Left kidney (tissue), 2 donors: ENCODE results near the gene GSTM2. TPM values are rescaled to one million over a fixed set of nuclear protein-coding genes. Genes with fewer than 3 reads are reported as not detected.
A peak's percentile ranks its signal among the peaks of the same experiment; 100 is the strongest.
"Not testable (repeated sequence)": the region's sequence is repeated elsewhere in the genome, so short reads cannot be mapped to it uniquely, and the experiment has no call there.

Source experiments
- DNase-seq: peaks from one replicate; pipeline ENCODE4 v3.0.0-alpha.2; 2013
- polyA plus RNA-seq: library from polyadenylated mRNA; unstranded; fragments of 120-200 nt; gene quantifications from one replicate; pipeline ENCODE4 v1.2.1, GENCODE V29; 2013; ENCODE audit not compliant: insufficient read length

GSTM2 gene
- polyA plus RNA-seq, 1 donor = 268 TPM

GRCh38 chr1:109643385-109644230 is 24.2 kb upstream of the GSTM2 start:
- peak; percentile 73 for DNase-seq

- DNase-seq = no peak
Measured at GRCh38 chr1:109644670-109645069, 23.2 kb upstream of the GSTM2 start.

GRCh38 chr1:109649491-109649914 is 18.4 kb upstream of the GSTM2 start:
- DNase-seq = no peak

GRCh38 chr1:109650609-109651008 is 17.2 kb upstream of the GSTM2 start:
- no peak for DNase-seq

- no peak for DNase-seq
Measured at GRCh38 chr1:109652402-109652801, 15.5 kb upstream of the GSTM2 start.

- DNase-seq = no peak
Measured at GRCh38 chr1:109653306-109653705, 14.6 kb upstream of the GSTM2 start.

GRCh38 chr1:109654519-109654918 is 13.3 kb upstream of the GSTM2 start:
- no peak for DNase-seq

GRCh38 chr1:109655615-109656519 is 12.0 kb upstream of the GSTM2 start, which contains the start of gene GSTM4:
GSTM4 (plus strand) TSS chr1:109656099; CDS start chr1:109656390, 291 bp downstream.
- DNase-seq = peak; percentile 83

- no peak for DNase-seq
Measured at GRCh38 chr1:109657395-109657794, 10.5 kb upstream of the GSTM2 start.

GRCh38 chr1:109657970-109658369 is 9.9 kb upstream of the GSTM2 start:
- no peak for DNase-seq

GRCh38 chr1:109658533-109659042 is 9.3 kb upstream of the GSTM2 start:
- no peak for DNase-seq

GRCh38 chr1:109659145-109659544 is 8.7 kb upstream of the GSTM2 start:
- no peak for DNase-seq

GRCh38 chr1:109659997-109660690 is 7.7 kb upstream of the GSTM2 start:
- DNase-seq = peak; percentile 81

GRCh38 chr1:109660691-109661026 is 7.2 kb upstream of the GSTM2 start:
- DNase-seq = not testable (repeated sequence)

- DNase-seq = no peak
Measured at GRCh38 chr1:109661391-109661790, 6.5 kb upstream of the GSTM2 start.

- DNase-seq = no peak
Measured at GRCh38 chr1:109664671-109665070, 3.2 kb upstream of the GSTM2 start.

GRCh38 chr1:109668123-109668775 is 392 bp downstream of the GSTM2 start:
- DNase-seq = no peak

- no peak for DNase-seq
Measured at GRCh38 chr1:109669246-109669948, 1.5 kb downstream of the GSTM2 start.

GRCh38 chr1:109669949-109670302 is 2.1 kb downstream of the GSTM2 start:
- DNase-seq = not testable (repeated sequence)

GRCh38 chr1:109671067-109671466 is 3.2 kb downstream of the GSTM2 start:
- no peak for DNase-seq

GRCh38 chr1:109673861-109674260 is 6.0 kb downstream of the GSTM2 start:
- DNase-seq = not testable (repeated sequence)
